H1 (cell line): ENCODE results near the gene NEO1. TPM values are rescaled to one million over a fixed set of nuclear protein-coding genes. Genes with fewer than 3 reads are reported as not detected.

Experiments
- CTCF ChIA-PET: fragments of 300-600 bp; sonication (Branson Sonifier 250); formaldehyde crosslinking; loops from one replicate; lab custom pipeline; 2021; ENCODE audit not compliant: partially characterized antibody; lab: Charles Lee
- POLR2A ChIA-PET: fragments of 300-600 bp; sonication (Branson Sonifier 250); formaldehyde crosslinking; loops from one replicate; lab custom pipeline; 2021; ENCODE audit warnings: inconsistent platforms; ENCODE audit not compliant: partially characterized antibody; lab: Charles Lee
- DNase-seq, 2 experiments: peaks; one replicate each; pipeline versions ENCODE4 v3.0.0 to v3.0.0-alpha.2; 2010 to 2022; ENCODE audit warnings: low spot score in 2 of 2, low read depth in 1 of 2, mixed read lengths in 1 of 2
- FAIRE-seq: peaks from 2 replicates; lab custom pipeline; 2011; peaks lifted over from hg19 to GRCh38; lab: Jason Lieb, UNC
- H2AFZ ChIP-seq: 2 replicates; pipeline ENCODE4 v1.8.1; 2012; ENCODE audit warnings: low read length, inconsistent platforms
- H2AK5ac ChIP-seq: 2 replicates; pipeline ENCODE4 v1.6.1; 2013; ENCODE audit warnings: low read depth, low read length
- H2BK120ac ChIP-seq: replicated peaks from 2 replicates; pipeline ENCODE3; 2013; ENCODE audit warnings: low read depth, low read length, inconsistent platforms
- H2BK12ac ChIP-seq: 2 replicates; pipeline ENCODE4 v1.6.1; 2013; ENCODE audit warnings: low read depth, low read length
- H2BK15ac ChIP-seq: 2 replicates; pipeline ENCODE4 v1.6.1; 2013; ENCODE audit warnings: low read length
- H2BK20ac ChIP-seq: 2 replicates; pipeline ENCODE4 v1.6.1; 2013; ENCODE audit warnings: low read length
- H2BK5ac ChIP-seq: 2 replicates; pipeline ENCODE4 v1.6.1; 2013; ENCODE audit warnings: low read depth, low read length
- H3K14ac ChIP-seq: 2 replicates; pipeline ENCODE4 v1.6.1; 2013; ENCODE audit warnings: inconsistent platforms; ENCODE audit not compliant: insufficient read length
- H3K18ac ChIP-seq: 2 replicates; pipeline ENCODE4 v1.6.1; 2013; ENCODE audit warnings: low read length; ENCODE audit errors: extremely low read depth
- H3K23ac ChIP-seq: 2 replicates; pipeline ENCODE4 v1.6.1; 2013; ENCODE audit warnings: inconsistent platforms; ENCODE audit not compliant: insufficient read length
- H3K23me2 ChIP-seq: 2 replicates; pipeline ENCODE4 v1.6.1; 2013; ENCODE audit warnings: low read depth, low read length
- H3K27ac ChIP-seq: 2 replicates; pipeline ENCODE4 v1.6.1; 2011; ENCODE audit warnings: low read depth, low read length, inconsistent platforms
- H3K27me3 ChIP-seq, 4 experiments: replicated peaks in 1 of 4; 1 replicate in 1 of 4; 2 replicates in 3 of 4; pipeline versions ENCODE4 v1.6.1 to v1.8.1; 2011 to 2013; ENCODE audit warnings: low read length in 3 of 4, mild to moderate bottlenecking in 3 of 4, inconsistent platforms in 2 of 4, mixed read lengths in 2 of 4, moderate library complexity in 1 of 4; ENCODE audit not compliant: control insufficient read depth in 3 of 4, insufficient read depth in 3 of 4; ENCODE audit errors: extremely low read depth in 1 of 4
- H3K36me3 ChIP-seq, 4 experiments: 2 replicates each; pipeline versions ENCODE4 v1.6.1 to v1.8.1; 2011 to 2013; ENCODE audit warnings: mild to moderate bottlenecking in 4 of 4, low read length in 3 of 4, moderate library complexity in 2 of 4, control low read depth in 1 of 4, inconsistent platforms in 1 of 4; ENCODE audit not compliant: insufficient read depth in 4 of 4, control insufficient read depth in 2 of 4
- H3K4ac ChIP-seq: replicated peaks from 2 replicates; pipeline ENCODE3; 2013; ENCODE audit warnings: low read length, low read depth, mixed read lengths, inconsistent platforms; ENCODE audit not compliant: insufficient read length
- H3K4me1 ChIP-seq, 4 experiments: replicated peaks in 1 of 4; 1 replicate in 1 of 4; 2 replicates in 3 of 4; pipeline versions ENCODE4 v1.6.1 to v1.8.1; 2011 to 2013; ENCODE audit warnings: low read length in 3 of 4, inconsistent platforms in 2 of 4, mixed read lengths in 1 of 4; ENCODE audit not compliant: insufficient read depth in 4 of 4, control insufficient read depth in 3 of 4
- H3K4me2 ChIP-seq, 2 experiments: 2 replicates each; pipeline versions ENCODE4 v1.6.1 to v1.8.1; 2011 to 2013; ENCODE audit warnings: low read depth in 2 of 2, low read length in 2 of 2, control low read depth in 1 of 2, inconsistent platforms in 1 of 2, mild to moderate bottlenecking in 1 of 2; ENCODE audit not compliant: insufficient read depth in 1 of 2
- H3K4me3 ChIP-seq, 4 experiments: fragments of 200-600, 300-600 bp in 1 of 4; sonication (generic), shearing (Covaris generic), sonication (Bioruptor Twin) in 1 of 4; 2 replicates each; pipeline versions ENCODE4 v1.5.1 to v1.8.1; 2011 to 2016; ENCODE audit warnings: low read length in 4 of 4, low read depth in 3 of 4, control low read depth in 2 of 4, inconsistent platforms in 2 of 4, mild to moderate bottlenecking in 2 of 4, mixed read lengths in 1 of 4, moderate library complexity in 1 of 4; ENCODE audit not compliant: insufficient read depth in 2 of 4; ENCODE audit errors: extremely low read depth in 1 of 4
- H3K56ac ChIP-seq: replicated peaks from 2 replicates; pipeline ENCODE3; 2013; ENCODE audit warnings: low read depth, mild to moderate bottlenecking, mixed read lengths, low read length, inconsistent platforms; ENCODE audit not compliant: insufficient read length
- H3K79me1 ChIP-seq: 2 replicates; pipeline ENCODE4 v1.6.1; 2013; ENCODE audit warnings: low read depth, low read length, control low read depth
- H3K79me2 ChIP-seq, 2 experiments: 2 replicates each; pipeline versions ENCODE4 v1.6.1 to v1.8.1; 2012 to 2013; ENCODE audit warnings: low read length in 2 of 2, mild to moderate bottlenecking in 2 of 2, inconsistent platforms in 1 of 2; ENCODE audit not compliant: insufficient read depth in 2 of 2, control insufficient read depth in 1 of 2
- H3K9ac ChIP-seq, 4 experiments: replicated peaks in 1 of 4; 1 replicate in 1 of 4; 2 replicates in 3 of 4; pipeline versions ENCODE4 v1.6.1 to v1.8.1; 2011 to 2013; ENCODE audit warnings: low read depth in 3 of 4, low read length in 3 of 4, control low read depth in 2 of 4, mild to moderate bottlenecking in 2 of 4, moderate library complexity in 2 of 4, inconsistent platforms in 1 of 4; ENCODE audit errors: extremely low read depth in 1 of 4
- H3K9me3 ChIP-seq, 2 experiments: 2 replicates each; pipeline versions ENCODE4 v1.6.1 to v1.8.1; 2012 to 2013; ENCODE audit warnings: mild to moderate bottlenecking in 2 of 2, moderate library complexity in 2 of 2, control low read depth in 1 of 2, inconsistent platforms in 1 of 2, low read depth in 1 of 2, low read length in 1 of 2, mixed read lengths in 1 of 2; ENCODE audit not compliant: insufficient read depth in 2 of 2
- H4K20me1 ChIP-seq, 2 experiments: replicated peaks in 1 of 2; 2 replicates each; pipeline versions ENCODE3 to v1.8.1; 2011 to 2013; ENCODE audit warnings: inconsistent platforms in 2 of 2, low read length in 2 of 2, mild to moderate bottlenecking in 1 of 2; ENCODE audit not compliant: insufficient read depth in 2 of 2, control insufficient read depth in 1 of 2
- H4K5ac ChIP-seq: 2 replicates; pipeline ENCODE4 v1.6.1; 2013; ENCODE audit warnings: low read length, low read depth, mixed read lengths, inconsistent platforms; ENCODE audit not compliant: insufficient read length
- H4K8ac ChIP-seq: 2 replicates; pipeline ENCODE4 v1.8.0; 2013; ENCODE audit warnings: mild to moderate bottlenecking, moderate library complexity, low read length, inconsistent platforms; ENCODE audit not compliant: insufficient read depth; ENCODE audit errors: extremely low read depth
- H4K91ac ChIP-seq: replicated peaks from 2 replicates; pipeline ENCODE3; 2013; ENCODE audit warnings: low read length, mixed read lengths, inconsistent platforms; ENCODE audit not compliant: insufficient read length
- BRCA1 ChIP-seq: IDR thresholded peaks from 2 replicates; pipeline ENCODE4 v1.6.1; 2012; ENCODE audit warnings: low read depth, low read length, improper control_type of control experiment
- E2F6 ChIP-seq: IDR thresholded peaks from 2 replicates; pipeline ENCODE4 v1.6.1; 2012; ENCODE audit warnings: inconsistent platforms
- EGR1 ChIP-seq: IDR thresholded peaks from 2 replicates; pipeline ENCODE4 v1.6.1; 2011; ENCODE audit warnings: low read depth, low read length, borderline replicate concordance
- EZH2 ChIP-seq: fragments of 200-600 bp; sonication (generic); IDR thresholded peaks from 2 replicates; pipeline ENCODE4 v1.7.1; 2012; ENCODE audit warnings: low read depth, mild to moderate bottlenecking, moderate library complexity, low read length, inconsistent platforms; ENCODE audit not compliant: severe bottlenecking
- HDAC6 ChIP-seq: IDR thresholded peaks from one replicate; pipeline ENCODE4 v1.7.1; 2012; ENCODE audit warnings: low read depth, mild to moderate bottlenecking, inconsistent platforms, low read length, moderate library complexity
- MAFK ChIP-seq: IDR thresholded peaks from 2 replicates; pipeline ENCODE4 v1.6.1; 2012; ENCODE audit warnings: low read depth, mild to moderate bottlenecking, improper control_type of control experiment, low read length
- RNF2 ChIP-seq: fragments of 200-900, 300-1000 bp; sonication (generic); IDR thresholded peaks from 2 replicates; pipeline ENCODE4 v1.7.1; 2016; ENCODE audit warnings: borderline replicate concordance, low read depth, mild to moderate bottlenecking, antibody characterized with exemption, low read length; ENCODE audit not compliant: poor library complexity, severe bottlenecking; ENCODE audit errors: missing control alignments
- SRF ChIP-seq: IDR thresholded peaks from 2 replicates; pipeline ENCODE4 v1.6.1; 2011; ENCODE audit warnings: mild to moderate bottlenecking, low read depth, low read length, moderate library complexity
- SUZ12 ChIP-seq: fragments of 200-600 bp; sonication (generic); IDR thresholded peaks from 2 replicates; pipeline ENCODE4 v1.6.1; 2012; ENCODE audit warnings: mild to moderate bottlenecking, inconsistent platforms, low read length, moderate library complexity, mixed read lengths
- WGBS, 2 experiments: shearing (Covaris generic) in 1 of 2; methylation state at CpG; one replicate each; pipeline versions ENCODE4 v1.1.6 to v1.1.7; 2013 to 2015; ENCODE audit warnings: low lambda C conversion rate in 2 of 2, mixed read lengths in 2 of 2, inconsistent platforms in 1 of 2, low coverage in 1 of 2, missing lambda C conversion rate in 1 of 2; ENCODE audit not compliant: insufficient replicate concordance in 2 of 2, insufficient coverage in 1 of 2, insufficient read length in 1 of 2; ENCODE audit errors: extremely low coverage in 1 of 2, missing lambda C conversion rate in 1 of 2; 5-methylcytosine and 5-hydroxymethylcytosine counted together
- polyA plus RNA-seq, 7 experiments: library from polyadenylated mRNA; depleted of rRNA in 3 of 7; stranded (reverse) in 5 of 7; unstranded in 2 of 7; fragments of >200 nt in 5 of 7; fragments of 200-250 nt in 2 of 7; gene quantifications; 1 replicate in 5 of 7; 2 replicates in 1 of 7; 4 replicates in 1 of 7; pipeline versions ENCODE4 v1.2.1 to v1.2.3, GENCODE V29; 2011 to 2013; ENCODE audit warnings: missing spikeins in 2 of 7, mixed read lengths in 2 of 7
- total RNA-seq: library from RNA; stranded (reverse); fragmentation: NEBNext Ultra II Directional; extraction: Animal tissue kit (Norgen Biotek cat#: 25700); gene quantifications from 2 replicates; pipeline ENCODE4 v1.2.1, GENCODE V29; 2021

NEO1 gene
- total and polyA plus RNA-seq, 2 of the 8 experiments (the other 6 are each of a cell fraction or from before 2014, with no cell fraction given): 36.0 to 51.0 TPM

DNA sequence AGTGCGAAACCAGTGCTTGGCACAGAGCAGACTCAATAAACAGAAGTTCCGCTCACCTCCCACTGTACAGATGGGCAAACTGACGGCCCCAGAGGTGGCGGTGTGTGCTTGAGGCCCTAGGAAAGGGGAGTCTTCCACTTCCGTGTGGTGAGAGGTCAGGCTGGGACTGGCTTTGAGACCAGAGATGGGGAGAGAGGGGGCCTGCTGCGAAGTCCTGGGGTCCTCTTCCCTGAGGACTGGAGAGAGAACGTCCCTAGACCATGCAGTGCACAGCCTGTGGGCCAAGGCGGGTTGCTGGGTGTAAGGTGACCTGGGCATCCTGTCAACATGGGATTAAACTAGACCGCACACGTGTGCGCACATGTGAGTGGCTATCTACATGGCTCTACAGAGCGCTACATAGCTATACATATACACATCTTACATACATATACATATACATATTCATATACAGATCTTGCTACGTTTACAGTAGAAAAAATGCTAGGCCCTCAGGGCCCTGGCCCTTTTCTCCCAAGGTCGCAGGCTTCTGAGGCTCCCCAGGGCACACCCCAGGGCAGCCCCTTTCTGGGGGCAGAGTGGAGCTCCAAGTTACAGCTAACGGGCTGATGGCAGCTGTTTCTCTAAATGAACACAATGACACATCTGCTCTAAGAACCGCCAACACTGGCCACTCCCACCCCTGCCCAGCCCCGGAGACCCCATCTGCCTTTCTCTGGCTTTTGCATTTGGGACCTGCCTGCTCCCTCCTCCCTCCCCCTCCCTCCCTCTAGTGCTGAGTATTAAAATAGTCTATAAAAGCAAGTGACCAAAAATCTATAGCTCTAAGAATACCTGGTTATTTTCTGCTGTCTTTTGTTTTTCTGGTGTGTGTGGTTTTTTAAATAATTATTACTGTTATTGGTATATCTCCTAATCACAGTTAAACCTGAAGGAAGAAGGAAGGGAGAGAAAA, 269.5 kb downstream of the NEO1 start:
- no peak overlapping the region for H4K5ac ChIP-seq
- no peak overlapping the region for H3K18ac ChIP-seq
- H2BK15ac ChIP-seq: no peak overlapping the region
- no peaks in the 10 kb centered on the region for H3K23me2 ChIP-seq
- no peak overlapping the region for H2AK5ac ChIP-seq
- no peaks in the 10 kb centered on the region for H3K9me3 ChIP-seq
- H3K23ac ChIP-seq: no peak overlapping the region
- no peak overlapping the region for H3K4me2 ChIP-seq
- H3K14ac ChIP-seq: no peak overlapping the region
- no peak overlapping the region for H3K4me3 ChIP-seq
- 90% methylated on average over 15 of the region's 17 CpGs; no CpG with 5 or more reads in 1 of the 2 experiments for WGBS, 2 experiments
- no peak overlapping the region for H2BK20ac ChIP-seq
- no peak overlapping the region for H2BK5ac ChIP-seq
- no peaks in the 10 kb centered on the region; the same call in 1 of the 2 replicates for H3K79me1 ChIP-seq
- no peak overlapping the region for H2BK120ac ChIP-seq
- peaks cover 0 to 16% (median 11%) of the 10 kb centered on the region in 4 experiments; a peak in 6 of 7 replicates for H3K4me1 ChIP-seq
- ChIA-PET CTCF (interaction anchor here (0.6 to 1.8 kb wide), 5 partner anchors 12 to 205 kb away, joined by 3 to 5 read pairs (median 3); no protein-coding TSS in a partner anchor), POLR2A (no interaction called here)
- H3K36me3 ChIP-seq: peaks cover 0 to 19% (median 7%) of the 10 kb centered on the region in 4 experiments; a peak in 5 of 8 replicates
- FAIRE-seq (no peak), DNase-seq (no peak)
- peaks cover 6 to 7% of the 10 kb centered on the region in 2 experiments for H4K20me1 ChIP-seq
- no peak overlapping the region for H3K4ac ChIP-seq
- no peak overlapping the region for H2AFZ ChIP-seq
- no peak overlapping the region for H4K8ac ChIP-seq
- H3K27me3 ChIP-seq: no peaks in the 10 kb centered on the region; a peak in 1 of 7 replicates
- H2BK12ac ChIP-seq: no peak overlapping the region
- no peak overlapping the region for H3K27ac ChIP-seq
- TF ChIP-seq RNF2: no peak
- TF ChIP-seq MAFK: no peak
- no peak for TF ChIP-seq BRCA1
- TF ChIP-seq SRF: no peak
- no peak for TF ChIP-seq EGR1
- TF ChIP-seq HDAC6: no peak
- no peak for TF ChIP-seq E2F6
- no peak for TF ChIP-seq SUZ12
- no peak for TF ChIP-seq EZH2
- H4K91ac ChIP-seq: no peak overlapping the region
- H3K79me2 ChIP-seq: no peaks in the 10 kb centered on the region
- no peak overlapping the region for H3K56ac ChIP-seq
- H3K9ac ChIP-seq: no peak overlapping the region
